Choroid plexus epithelial cell (primary cell): ENCODE measurements around the gene TTC34.
A peak's percentile ranks its signal among the peaks of the same experiment; 100 is the strongest.

ENCODE experiments used
- DNase-seq: peaks from one replicate; pipeline ENCODE4 v3.0.0-alpha.2; 2010; ENCODE audit warnings: low read depth
- H3K4me3 ChIP-seq: 2 replicates; pipeline ENCODE4 v1.5.1; 2011; ENCODE audit warnings: low read depth, mild to moderate bottlenecking, control low read depth, low read length, moderate library complexity
- CTCF ChIP-seq: conservative IDR thresholded peaks from 2 replicates; pipeline ENCODE4 v1.5.1; 2011; ENCODE audit warnings: low read depth, mild to moderate bottlenecking, control low read depth, inconsistent platforms, low read length, moderate library complexity

The TTC34 gene

DNA sequence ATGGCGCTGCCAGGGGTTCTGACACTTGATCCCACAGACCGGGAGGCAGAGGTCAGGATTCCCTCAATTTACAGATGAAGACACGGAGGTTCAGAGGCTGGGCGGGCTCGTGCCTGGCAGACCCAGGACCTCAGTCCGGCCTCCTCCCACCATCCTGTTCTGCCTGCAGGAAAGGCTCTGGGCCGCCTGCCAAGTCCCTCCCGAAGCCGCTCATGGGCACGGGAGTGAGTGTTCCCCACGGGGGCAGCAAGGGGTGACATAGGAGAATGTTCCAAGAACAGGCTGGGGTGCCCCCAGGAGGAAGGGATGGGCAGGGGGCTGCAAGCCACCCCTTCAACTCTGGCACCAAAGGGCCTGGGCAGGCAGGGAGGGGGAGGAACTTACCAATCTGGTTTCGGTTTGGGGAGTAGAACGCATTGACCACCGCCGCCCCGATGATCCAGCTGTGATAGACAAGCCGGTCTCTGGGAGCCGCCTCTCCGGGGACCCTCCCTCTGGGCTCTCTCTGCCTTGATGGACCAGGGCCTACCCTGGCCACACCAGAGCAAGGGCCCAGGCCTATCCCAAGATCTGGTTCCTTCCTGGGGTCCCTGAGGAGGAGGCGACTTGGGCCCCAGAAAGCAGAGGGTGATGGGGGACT, 207.4 kb downstream of the TTC34 start:
- DNase-seq = peak; percentile 18
- TF ChIP-seq CTCF = no peak

DNA sequence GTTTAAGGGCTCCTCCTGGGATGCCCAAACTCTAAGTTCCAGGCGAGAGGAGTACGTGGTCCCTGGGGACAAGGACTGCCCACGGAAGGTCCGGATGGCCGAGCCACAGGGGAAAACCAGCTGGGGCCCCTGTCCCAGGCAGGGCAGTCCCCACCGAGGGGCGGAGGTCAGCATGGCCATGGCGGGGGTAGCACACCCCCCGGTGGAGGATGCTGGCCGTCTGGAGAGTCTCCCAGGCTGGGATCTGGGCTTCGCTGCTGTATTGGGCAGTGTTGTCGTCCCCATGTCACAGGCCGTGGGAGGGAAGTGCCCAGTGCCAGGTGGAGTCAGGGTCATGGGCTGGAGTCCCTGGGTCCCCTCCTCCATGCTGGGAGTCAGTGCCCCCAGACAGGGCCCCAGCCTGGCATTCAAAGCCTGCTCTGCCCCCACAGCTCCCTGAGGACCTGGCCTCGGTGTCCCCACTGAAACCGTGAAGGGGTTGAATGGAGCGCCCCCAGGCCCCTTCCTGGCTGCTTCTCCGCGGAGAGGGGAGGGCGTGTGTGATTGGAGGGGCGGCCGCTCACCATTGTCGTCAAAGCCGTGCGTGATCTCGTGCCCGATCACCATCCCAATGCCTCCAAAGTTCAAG, 208.1 kb downstream of the TTC34 start:
- DNase-seq = no peak
- H3K4me3 ChIP-seq = no peak overlapping the region
- TF ChIP-seq CTCF = no peak

More for the DNA sequence above, 207.4 kb downstream of the TTC34 start:
- no peak overlapping the region for H3K4me3 ChIP-seq

GRCh38 chr1:2592672-2593071, 208.8 kb downstream of the TTC34 start:
- no peak overlapping the region for H3K4me3 ChIP-seq
- TF ChIP-seq CTCF = no peak
- no peak for DNase-seq

DNA sequence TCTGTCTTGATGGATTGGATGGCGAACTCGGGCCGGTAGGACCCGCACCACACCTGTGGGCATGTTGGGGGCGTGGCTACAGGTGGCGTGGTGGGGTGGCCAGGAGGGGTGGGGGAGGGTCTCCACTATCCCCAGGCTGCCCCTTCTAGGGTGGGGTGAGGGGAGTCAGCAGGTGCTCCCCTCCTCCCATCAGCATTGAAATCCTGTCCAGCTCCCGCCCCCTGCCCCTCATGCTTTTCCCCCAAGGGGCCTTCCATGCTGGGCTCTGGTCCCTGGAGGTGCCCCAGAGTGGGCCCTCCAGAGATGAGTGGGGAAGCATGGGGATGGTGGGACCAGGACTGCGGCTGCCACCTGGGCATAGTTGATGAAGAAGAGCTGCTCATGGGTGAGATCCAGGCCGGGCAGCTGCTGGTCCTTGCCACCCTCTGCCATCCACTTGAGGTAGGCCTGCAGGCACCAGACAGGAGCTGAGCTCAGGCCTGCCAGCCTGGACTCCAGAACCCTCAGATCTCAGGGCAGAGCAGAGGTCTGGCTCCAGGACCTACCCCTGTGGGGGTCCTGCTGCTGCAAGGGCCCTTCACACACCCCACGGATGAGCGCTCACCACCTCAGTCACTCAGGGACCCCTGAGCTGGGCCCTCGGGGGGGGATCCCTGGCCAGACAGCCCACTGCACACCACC, 209.8 kb downstream of the TTC34 start:
- H3K4me3 ChIP-seq = no peak overlapping the region
- no peak for TF ChIP-seq CTCF
- no peak for DNase-seq

GRCh38 chr1:2591233-2591580, 210.3 kb downstream of the TTC34 start:
- no peak for TF ChIP-seq CTCF
- H3K4me3 ChIP-seq = no peak overlapping the region
- DNase-seq = no peak

DNA sequence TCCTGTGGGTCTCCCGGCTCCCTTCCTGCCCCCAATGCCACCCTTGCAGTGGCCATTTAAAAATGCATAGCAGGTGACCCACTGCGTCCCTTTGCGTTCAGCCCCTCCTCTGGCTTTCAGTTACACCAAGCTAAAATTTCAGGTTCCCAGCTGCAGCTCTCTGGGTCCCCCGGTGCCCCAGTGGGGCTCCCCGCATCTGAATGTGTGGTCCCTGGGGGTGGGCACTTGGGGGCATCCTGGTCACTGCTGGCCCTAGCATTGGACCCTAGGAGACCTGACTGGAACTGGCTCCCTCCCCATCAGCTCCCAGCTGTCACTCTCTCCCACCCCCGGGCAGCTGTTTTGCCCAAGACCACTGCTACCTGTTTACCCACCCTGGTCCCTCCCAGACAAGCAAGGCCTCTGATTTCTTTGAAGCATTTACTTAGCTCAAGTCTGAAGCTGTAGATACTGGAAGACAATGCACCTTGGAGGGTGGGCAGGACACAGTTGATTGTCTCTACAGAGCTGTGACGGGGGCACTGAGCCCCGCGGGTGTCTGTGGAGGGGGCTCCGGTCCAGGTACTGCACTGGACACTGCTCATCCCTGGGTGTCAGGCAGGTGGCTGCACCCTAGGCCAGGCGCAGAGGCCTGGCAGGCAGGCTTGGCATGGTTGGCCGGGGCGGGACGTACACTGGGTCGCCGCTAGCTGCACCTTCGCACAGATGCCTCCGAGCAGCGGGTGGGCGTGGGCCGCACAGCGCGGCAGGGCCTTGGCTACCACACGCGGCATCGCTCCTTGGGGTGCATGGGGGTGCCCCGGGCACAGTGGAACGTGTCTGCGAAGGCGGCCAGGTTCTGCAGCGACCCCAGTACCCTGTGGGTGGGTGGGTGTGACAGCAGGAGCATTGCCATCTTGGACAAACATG, 211.0 kb downstream of the TTC34 start:
- no peak overlapping the region for H3K4me3 ChIP-seq
- no peak for TF ChIP-seq CTCF
- DNase-seq = no peak
